HepG2 (cell line): ENCODE data around the gene TMEM14B. TPM values are rescaled to one million over a fixed set of nuclear protein-coding genes. Genes with fewer than 3 reads are reported as not detected.
A peak's percentile ranks its signal among the peaks of the same experiment; 100 is the strongest.

Experiments
- ADNP ChIP-seq: sonication (generic); formaldehyde crosslinking; IDR thresholded peaks from 2 replicates; pipeline ENCODE4 v1.4.0; 2020; ENCODE audit warnings: missing genetic modification reagents
- ATM ChIP-seq: fragments of 450-650 bp; IDR thresholded peaks from 2 replicates; pipeline ENCODE4 v1.7.1; 2017; ENCODE audit warnings: mild to moderate bottlenecking, borderline replicate concordance
- HBP1 ChIP-seq: IDR thresholded peaks from 2 replicates; pipeline ENCODE4 v1.6.1; 2016; ENCODE audit warnings: low read depth, control low read depth
- HMGXB4 ChIP-seq, 2 experiments: sonication (generic) in 1 of 2; formaldehyde crosslinking in 1 of 2; IDR thresholded peaks; 2 replicates each; pipeline versions ENCODE4 v1.4.0 to v1.6.1; 2018 to 2020; ENCODE audit warnings: missing genetic modification reagents in 2 of 2, borderline replicate concordance in 1 of 2, low read depth in 1 of 2, mild to moderate bottlenecking in 1 of 2, missing biosample characterization in 1 of 2
- MYC ChIP-seq: sonication (generic); formaldehyde crosslinking; IDR thresholded peaks from 2 replicates; pipeline ENCODE4 v1.9.0; 2021; ENCODE audit warnings: missing genetic modification reagents, borderline replicate concordance
- NFYC ChIP-seq: IDR thresholded peaks from 2 replicates; pipeline ENCODE4 v1.6.1; 2016; ENCODE audit warnings: missing genetic modification reagents, missing compliant biosample characterization
- RNF219 ChIP-seq: sonication (generic); formaldehyde crosslinking; IDR thresholded peaks from 2 replicates; pipeline ENCODE4 v1.5.0; 2020; ENCODE audit warnings: mild to moderate bottlenecking, missing genetic modification reagents
- SNAPC5 ChIP-seq: sonication (generic); formaldehyde crosslinking; IDR thresholded peaks from 2 replicates; pipeline ENCODE4 v1.8.1; 2023; ENCODE audit warnings: mild to moderate bottlenecking, missing genetic modification reagents, borderline replicate concordance
- XRCC5 ChIP-seq: fragments of 200-400 bp; formaldehyde crosslinking; optimal IDR thresholded peaks from 2 replicates; pipeline ENCODE3; 2017; ENCODE audit warnings: mild to moderate bottlenecking, low read length
- ZC3H13 ChIP-seq: sonication (generic); formaldehyde crosslinking; IDR thresholded peaks from 2 replicates; pipeline ENCODE4 v1.8.1; 2023; ENCODE audit warnings: mild to moderate bottlenecking, missing genetic modification reagents, moderate library complexity
- ZNF121 ChIP-seq: sonication (generic); formaldehyde crosslinking; IDR thresholded peaks from 2 replicates; pipeline ENCODE4 v1.5.0; 2020; ENCODE audit warnings: mild to moderate bottlenecking, missing genetic modification reagents
- ZNF256 ChIP-seq: sonication (generic); formaldehyde crosslinking; conservative IDR thresholded peaks from 2 replicates; pipeline ENCODE4 v1.4.0; 2020; ENCODE audit warnings: missing genetic modification reagents
- ZNF263 ChIP-seq: sonication (generic); formaldehyde crosslinking; IDR thresholded peaks from 2 replicates; pipeline ENCODE4 v1.4.0; 2020; ENCODE audit warnings: missing genetic modification reagents
- ZNF34 ChIP-seq: sonication (generic); formaldehyde crosslinking; IDR thresholded peaks from 2 replicates; pipeline ENCODE4 v1.4.0; 2020; ENCODE audit warnings: mild to moderate bottlenecking, missing genetic modification reagents, borderline replicate concordance
- ZNF737 ChIP-seq: sonication (generic); formaldehyde crosslinking; IDR thresholded peaks from 2 replicates; pipeline ENCODE4 v1.5.0; 2020; ENCODE audit warnings: missing genetic modification reagents, mild to moderate bottlenecking, borderline replicate concordance
- ZNF777 ChIP-seq: sonication (generic); formaldehyde crosslinking; IDR thresholded peaks from 2 replicates; pipeline ENCODE4 v1.4.0; 2020; ENCODE audit warnings: missing genetic modification reagents
- ZNF780A ChIP-seq: sonication (generic); formaldehyde crosslinking; IDR thresholded peaks from 2 replicates; pipeline ENCODE4 v1.8.0; 2022; ENCODE audit warnings: mild to moderate bottlenecking, missing genetic modification reagents, moderate library complexity
- ZSCAN21 ChIP-seq: sonication (generic); formaldehyde crosslinking; IDR thresholded peaks from 2 replicates; pipeline ENCODE4 v1.8.0; 2022; ENCODE audit warnings: mild to moderate bottlenecking, missing genetic modification reagents, moderate library complexity, borderline replicate concordance
- ZSCAN5A ChIP-seq: sonication (generic); formaldehyde crosslinking; IDR thresholded peaks from 2 replicates; pipeline ENCODE4 v1.8.0; 2022; ENCODE audit warnings: mild to moderate bottlenecking, missing genetic modification reagents, borderline replicate concordance
- polyA plus RNA-seq, 8 experiments: library from polyadenylated mRNA; depleted of rRNA in 3 of 8; stranded (reverse) in 7 of 8; unstranded in 1 of 8; fragments of >200 nt; fragmentation: Illumina TruSeq in 4 of 8; extraction: Trizol in 4 of 8; gene quantifications; 2 replicates each; pipeline versions ENCODE4 v1.2.1 to v1.2.3, GENCODE V29; 2011 to 2016; ENCODE audit warnings: low read depth in 4 of 8, missing spikeins in 1 of 8, mixed read lengths in 1 of 8; ENCODE audit not compliant: insufficient read depth in 1 of 8
- total RNA-seq, 5 experiments: library from RNA; depleted of rRNA; stranded (reverse); fragments of >200 nt; fragmentation: Illumina TruSeq; extraction: Trizol; gene quantifications; 2 replicates each; pipeline ENCODE4 v1.2.3, GENCODE V29; 2016; ENCODE audit warnings: low read depth in 1 of 5

The TMEM14B gene
- total and polyA plus RNA-seq, 2 of the 13 experiments (the other 11 are each of a cell fraction or from before 2014, with no cell fraction given), result 133 to 200 TPM

GRCh38 chr6:10719296-10719963 is 28.2 kb upstream of the TMEM14B start (continued):
- TF ChIP-seq HMGXB4 (CRISPR knock-in tag; IDR thresholded peaks at IDR 0.05; ENCODE audit: borderline replicate concordance in 1 of 2, low read depth in 1 of 2), result peak in 1 of 2 experiments; percentile 8; a peak in 1 of 4 replicates
- no peak for TF ChIP-seq HBP1 (CRISPR knock-in tag)
- TF ChIP-seq ZC3H13, result no peak
- no peak for TF ChIP-seq ZNF737 (CRISPR knock-in tag)
- TF ChIP-seq ATM, result no peak
- TF ChIP-seq ADNP (CRISPR knock-in tag), result no peak
- no peak for TF ChIP-seq ZNF256
- no peak for TF ChIP-seq ZNF263 (CRISPR knock-in tag)
- TF ChIP-seq ZNF121 (CRISPR knock-in tag), result 0 out of 2 replicates have a peak, but pooled peaks have one; percentile 36
- TF ChIP-seq MYC, result no peak
- TF ChIP-seq ZNF780A (CRISPR knock-in tag), result no peak
- TF ChIP-seq ZSCAN5A (CRISPR knock-in tag), result 0 out of 2 replicates have a peak, but pooled peaks have one; percentile 26
- TF ChIP-seq XRCC5, result peak; percentile 22
- TF ChIP-seq RNF219 (CRISPR knock-in tag), result no peak
- TF ChIP-seq ZNF34, result no peak
- 0 out of 2 replicates have a peak, but pooled peaks have one; percentile 4 for TF ChIP-seq ZSCAN21 (CRISPR knock-in tag)
- no peak for TF ChIP-seq SNAPC5 (CRISPR knock-in tag)
- no peak for TF ChIP-seq ZNF777 (CRISPR knock-in tag)
- peak; percentile 92 for TF ChIP-seq NFYC (CRISPR knock-in tag)
